WI38 (cell line): ENCODE data around the gene MSH3.

Experiments used
- H3K4me3 ChIP-seq: 2 replicates; pipeline ENCODE4 v1.5.1; 2011; ENCODE audit warnings: low read depth, mild to moderate bottlenecking, control low read depth, low read length
- CTCF ChIP-seq: IDR thresholded peaks from 2 replicates; pipeline ENCODE4 v1.5.1; 2012; ENCODE audit warnings: low read depth, mild to moderate bottlenecking, control low read depth, low read length

Gene MSH3

DNA sequence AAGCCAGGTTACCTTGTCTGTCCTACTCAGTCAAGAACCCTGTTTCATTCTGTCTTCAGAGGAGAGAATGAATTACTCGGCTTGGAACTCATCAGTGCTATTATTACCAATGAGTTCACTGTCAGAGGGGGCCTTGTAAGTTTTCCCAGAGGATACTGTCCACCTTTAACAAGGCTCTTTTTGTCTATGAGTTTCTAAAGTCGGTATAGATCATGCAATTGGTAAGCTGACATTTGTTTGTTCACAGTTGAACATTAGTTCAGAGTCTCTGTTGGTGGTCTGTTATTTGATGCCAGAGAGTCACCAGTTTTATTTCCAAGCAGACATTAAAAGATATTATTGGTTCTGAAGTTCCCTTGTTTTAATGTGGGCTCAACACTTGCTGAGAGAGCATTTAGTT lies 58.5 kb downstream of the MSH3 start:
- H3K4me3 ChIP-seq, result no peak overlapping the region

GRCh38 chr5:80713631-80714030 lies 59.2 kb downstream of the MSH3 start:
- H3K4me3 ChIP-seq, result no peak overlapping the region
- no peak for TF ChIP-seq CTCF

More for the DNA sequence above, 58.5 kb downstream of the MSH3 start:
- TF ChIP-seq CTCF, result no peak

GRCh38 chr5:80714570-80715298 lies 60.3 kb downstream of the MSH3 start:
- no peak overlapping the region for H3K4me3 ChIP-seq
- TF ChIP-seq CTCF, result no peak

- H3K4me3 ChIP-seq, result no peak overlapping the region
- TF ChIP-seq CTCF, result no peak
Observed at GRCh38 chr5:80715887-80716286, 61.4 kb downstream of the MSH3 start.

DNA sequence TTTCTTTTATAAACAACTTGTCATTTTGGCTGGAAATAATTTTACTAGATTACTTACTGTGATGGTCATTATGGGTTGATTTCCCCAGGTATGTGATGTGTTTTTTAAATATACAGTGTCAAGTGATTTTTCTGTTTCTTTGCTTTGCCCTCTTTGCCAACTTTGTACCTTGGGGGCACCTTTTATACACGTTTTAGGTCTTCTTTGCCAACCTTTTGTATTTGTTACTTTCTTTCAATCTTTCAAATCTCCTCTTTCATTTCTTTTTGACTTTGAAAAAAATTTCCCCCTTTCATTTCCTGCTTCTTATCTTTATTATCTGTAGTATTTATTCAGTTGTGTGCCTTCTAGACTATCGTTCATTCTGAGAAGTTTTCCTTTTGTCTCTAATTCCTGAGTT lies 65.7 kb downstream of the MSH3 start:
- TF ChIP-seq CTCF, result no peak
- no peak overlapping the region for H3K4me3 ChIP-seq

DNA sequence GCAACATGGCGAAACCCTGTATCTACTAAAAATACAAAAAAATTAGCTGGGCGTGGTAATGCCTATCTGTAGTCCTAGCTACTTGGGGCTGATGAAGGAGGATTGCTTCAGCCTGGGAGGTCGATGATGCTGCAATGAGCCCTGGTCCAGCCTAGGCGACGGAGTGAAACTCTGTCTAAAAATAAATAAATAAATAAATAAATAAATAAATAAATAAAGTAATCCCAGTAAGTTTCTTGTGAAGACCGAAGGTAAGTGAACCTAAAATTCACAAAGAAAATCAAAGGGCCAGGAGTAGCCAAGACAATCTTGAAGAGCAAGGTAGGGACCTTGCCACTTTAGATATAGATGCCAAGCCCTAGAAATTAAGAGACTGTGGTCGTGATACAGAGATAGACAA lies 68.5 kb downstream of the MSH3 start:
- no peak overlapping the region for H3K4me3 ChIP-seq
- no peak for TF ChIP-seq CTCF

- no peak for TF ChIP-seq CTCF
- H3K4me3 ChIP-seq, result no peak overlapping the region
Observed at GRCh38 chr5:80725446-80725845, 71.0 kb downstream of the MSH3 start.
